CD14-positive monocyte (primary cell): ENCODE data around the gene SCUBE3. TPM values are rescaled to one million over a fixed set of nuclear protein-coding genes. Genes with fewer than 3 reads are reported as not detected.

Experiments
- DNase-seq, 3 donors: peaks; one replicate each; pipeline ENCODE4 v3.0.0-alpha.2; 2011 to 2022
- H2AFZ ChIP-seq: 2 replicates; pipeline ENCODE4 v1.6.0; 2012; ENCODE audit warnings: mild to moderate bottlenecking, low read depth, low read length, inconsistent platforms; ENCODE audit not compliant: insufficient read depth, poor library complexity, severe bottlenecking
- H3K27ac ChIP-seq, 2 donors: 1 replicate in 1 of 2; 2 replicates in 1 of 2; pipeline ENCODE4 v1.5.1; 2012 to 2013; ENCODE audit warnings: low read length in 2 of 2, control low read depth in 1 of 2, inconsistent platforms in 1 of 2, low read depth in 1 of 2, mild to moderate bottlenecking in 1 of 2
- H3K27me3 ChIP-seq, 2 donors: one replicate each; pipeline versions ENCODE4 v1.6.0 to v1.6.1; 2011 to 2013; ENCODE audit warnings: low read length in 2 of 2; ENCODE audit not compliant: control insufficient read depth in 2 of 2, insufficient read depth in 2 of 2
- H3K36me3 ChIP-seq, 2 donors: replicated peaks in 1 of 2; 1 replicate in 1 of 2; 2 replicates in 1 of 2; pipeline versions ENCODE4 v1.5.1 to v1.6.1; 2012 to 2013; ENCODE audit warnings: low read length in 2 of 2, control low read depth in 1 of 2, inconsistent platforms in 1 of 2, mild to moderate bottlenecking in 1 of 2; ENCODE audit not compliant: insufficient read depth in 2 of 2, control insufficient read depth in 1 of 2
- H3K4me1 ChIP-seq, 2 donors: 1 replicate in 1 of 2; 2 replicates in 1 of 2; pipeline versions ENCODE4 v1.5.1 to v1.6.1; 2012 to 2013; ENCODE audit warnings: low read length in 2 of 2, control low read depth in 1 of 2, inconsistent platforms in 1 of 2, mild to moderate bottlenecking in 1 of 2, moderate library complexity in 1 of 2; ENCODE audit not compliant: insufficient read depth in 2 of 2, control insufficient read depth in 1 of 2
- H3K4me2 ChIP-seq: replicated peaks from 2 replicates; pipeline ENCODE3; 2012; ENCODE audit warnings: low read length, moderate library complexity, mild to moderate bottlenecking; ENCODE audit not compliant: poor library complexity, severe bottlenecking; ENCODE audit errors: extremely low read depth
- H3K4me3 ChIP-seq, 3 experiments: fragments of 200-600 bp in 1 of 3; sonication (generic) in 1 of 3; replicated peaks in 1 of 3; 1 replicate in 2 of 3; 2 replicates in 1 of 3; pipeline ENCODE4 v1.5.1; 2011 to 2013; ENCODE audit warnings: low read length in 3 of 3, mild to moderate bottlenecking in 3 of 3, control low read depth in 2 of 3, low read depth in 2 of 3, inconsistent platforms in 1 of 3, moderate library complexity in 1 of 3
- H3K79me2 ChIP-seq: 2 replicates; pipeline ENCODE4 v1.6.0; 2012; ENCODE audit warnings: mild to moderate bottlenecking, control low read depth, inconsistent platforms, low read length, moderate library complexity; ENCODE audit not compliant: insufficient read depth
- H3K9ac ChIP-seq: 2 replicates; pipeline ENCODE4 v1.6.0; 2017; ENCODE audit warnings: low read length, mild to moderate bottlenecking; ENCODE audit not compliant: insufficient read depth, poor library complexity, severe bottlenecking
- H3K9me3 ChIP-seq, 2 donors: replicated peaks in 1 of 2; 1 replicate in 1 of 2; 2 replicates in 1 of 2; pipeline versions ENCODE4 v1.5.1 to v1.6.1; 2012 to 2013; ENCODE audit warnings: low read length in 2 of 2, control low read depth in 1 of 2; ENCODE audit not compliant: control insufficient read depth in 1 of 2, insufficient read depth in 1 of 2
- H4K20me1 ChIP-seq: 2 replicates; pipeline ENCODE4 v1.6.0; 2012; ENCODE audit warnings: mild to moderate bottlenecking, low read length, control low read depth, moderate library complexity; ENCODE audit not compliant: insufficient read depth
- H3K27ac Mint-ChIP-seq, 7 donors: one replicate each; pipeline ENCODE4 v1.8.0; 2020; ENCODE audit warnings: mild to moderate bottlenecking in 7 of 7, mixed read lengths in 7 of 7, moderate library complexity in 6 of 7, inconsistent platforms in 2 of 7
- H3K27me3 Mint-ChIP-seq, 3 donors: one replicate each; pipeline ENCODE4 v1.8.0; 2021 to 2022; ENCODE audit warnings: low read depth in 3 of 3, mild to moderate bottlenecking in 3 of 3, mixed read lengths in 3 of 3, moderate library complexity in 3 of 3, inconsistent platforms in 1 of 3
- H3K36me3 Mint-ChIP-seq, 2 donors: one replicate each; pipeline ENCODE4 v1.8.0; 2020; ENCODE audit warnings: mixed read lengths in 2 of 2, inconsistent platforms in 1 of 2, mild to moderate bottlenecking in 1 of 2
- H3K4me1 Mint-ChIP-seq: one replicate; pipeline ENCODE4 v1.8.0; 2020; ENCODE audit warnings: mild to moderate bottlenecking, mixed read lengths
- H3K4me3 Mint-ChIP-seq, 2 donors: one replicate each; pipeline ENCODE4 v1.8.0; 2020; ENCODE audit warnings: mild to moderate bottlenecking in 2 of 2, mixed read lengths in 2 of 2, moderate library complexity in 1 of 2
- H3K9me3 Mint-ChIP-seq, 7 donors: one replicate each; pipeline ENCODE4 v1.8.0; 2020 to 2022; ENCODE audit warnings: mixed read lengths in 7 of 7, mild to moderate bottlenecking in 6 of 7, moderate library complexity in 6 of 7, inconsistent platforms in 2 of 7
- WGBS: methylation state at CpG from one replicate; pipeline ENCODE4 v1.1.5; 2013; ENCODE audit warnings: missing lambda C conversion rate; ENCODE audit not compliant: insufficient coverage; 5-methylcytosine and 5-hydroxymethylcytosine counted together
- intact Hi-C, 2 donors: fragments of 100-400 bp; cut with micrococcal nuclease; formaldehyde crosslinking; loops; one replicate each; pipeline versions ENCODE4 v1.15.0 to v1.15.1; 2023
- polyA plus RNA-seq, 3 donors: library from polyadenylated mRNA; depleted of rRNA in 1 of 3; unstranded in 2 of 3; stranded (reverse) in 1 of 3; fragments of 300-500 nt in 2 of 3; fragments of >200 nt in 1 of 3; fragmentation: Illumina TruSeq in 2 of 3; gene quantifications; 1 replicate in 2 of 3; 2 replicates in 1 of 3; pipeline ENCODE4 v1.2.3, GENCODE V29; 2012 to 2021
- TF ChIP-seq, protein P1 (sequence below): fragments of 200-600 bp; IDR thresholded peaks from one replicate; pipeline ENCODE4 v1.8.0; 2022; ENCODE audit warnings: antibody characterized with exemption, mild to moderate bottlenecking

The SCUBE3 gene
- polyA plus RNA-seq, 3 donors = not detected

DNA sequence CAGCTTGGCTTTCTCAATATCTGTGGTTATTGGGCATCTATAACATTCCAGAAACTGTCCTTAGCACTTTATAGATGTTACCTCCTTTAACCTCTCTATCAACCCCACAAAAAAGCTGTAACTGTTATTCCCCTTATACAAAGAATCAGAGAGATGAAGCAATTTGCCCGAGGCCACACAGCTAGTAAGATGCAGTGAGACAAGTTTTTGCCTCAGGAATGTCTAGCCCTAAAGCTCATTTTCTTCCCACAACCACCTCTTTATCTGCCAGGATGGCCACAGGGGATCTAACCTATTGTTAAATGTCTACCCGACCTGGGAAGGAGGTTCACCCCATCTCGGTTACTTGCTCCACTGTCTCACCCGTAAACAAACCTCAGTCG, 40.7 kb upstream of the SCUBE3 start:
- Histone ChIP-seq H3K9me3 (peaks cover 0 to 5% of the 10 kb centered on the region in 2 donors), H2AFZ (no peak overlapping the region), H3K27ac (no peak overlapping the region), H4K20me1 (no peaks in the 10 kb centered on the region), H3K36me3 (no peaks in the 10 kb centered on the region), H3K4me1 (no peaks in the 10 kb centered on the region), H3K79me2 (no peaks in the 10 kb centered on the region), H3K27me3 (no peaks in the 10 kb centered on the region), H3K4me2 (no peak overlapping the region), H3K9ac (no peak overlapping the region), H3K4me3 (no peak overlapping the region)
- TF ChIP-seq, protein P1, sequence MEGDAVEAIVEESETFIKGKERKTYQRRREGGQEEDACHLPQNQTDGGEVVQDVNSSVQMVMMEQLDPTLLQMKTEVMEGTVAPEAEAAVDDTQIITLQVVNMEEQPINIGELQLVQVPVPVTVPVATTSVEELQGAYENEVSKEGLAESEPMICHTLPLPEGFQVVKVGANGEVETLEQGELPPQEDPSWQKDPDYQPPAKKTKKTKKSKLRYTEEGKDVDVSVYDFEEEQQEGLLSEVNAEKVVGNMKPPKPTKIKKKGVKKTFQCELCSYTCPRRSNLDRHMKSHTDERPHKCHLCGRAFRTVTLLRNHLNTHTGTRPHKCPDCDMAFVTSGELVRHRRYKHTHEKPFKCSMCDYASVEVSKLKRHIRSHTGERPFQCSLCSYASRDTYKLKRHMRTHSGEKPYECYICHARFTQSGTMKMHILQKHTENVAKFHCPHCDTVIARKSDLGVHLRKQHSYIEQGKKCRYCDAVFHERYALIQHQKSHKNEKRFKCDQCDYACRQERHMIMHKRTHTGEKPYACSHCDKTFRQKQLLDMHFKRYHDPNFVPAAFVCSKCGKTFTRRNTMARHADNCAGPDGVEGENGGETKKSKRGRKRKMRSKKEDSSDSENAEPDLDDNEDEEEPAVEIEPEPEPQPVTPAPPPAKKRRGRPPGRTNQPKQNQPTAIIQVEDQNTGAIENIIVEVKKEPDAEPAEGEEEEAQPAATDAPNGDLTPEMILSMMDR = no peak
- H3K4me3 Mint-ChIP-seq = no peak overlapping the region
- no peaks in the 10 kb centered on the region for H3K4me1 Mint-ChIP-seq
- 93% methylated on average over 4 of the region's 5 CpGs for WGBS
- peaks cover 7 to 9% (median 9%) of the 10 kb centered on the region in 3 donors for H3K27me3 Mint-ChIP-seq
- H3K27ac Mint-ChIP-seq = no peak overlapping the region
- H3K9me3 Mint-ChIP-seq = peaks cover 0 to 12% (median 6%) of the 10 kb centered on the region in 7 donors
- DNase-seq = no peak
- H3K36me3 Mint-ChIP-seq = no peaks in the 10 kb centered on the region
- intact Hi-C loops = no loop called here

DNA sequence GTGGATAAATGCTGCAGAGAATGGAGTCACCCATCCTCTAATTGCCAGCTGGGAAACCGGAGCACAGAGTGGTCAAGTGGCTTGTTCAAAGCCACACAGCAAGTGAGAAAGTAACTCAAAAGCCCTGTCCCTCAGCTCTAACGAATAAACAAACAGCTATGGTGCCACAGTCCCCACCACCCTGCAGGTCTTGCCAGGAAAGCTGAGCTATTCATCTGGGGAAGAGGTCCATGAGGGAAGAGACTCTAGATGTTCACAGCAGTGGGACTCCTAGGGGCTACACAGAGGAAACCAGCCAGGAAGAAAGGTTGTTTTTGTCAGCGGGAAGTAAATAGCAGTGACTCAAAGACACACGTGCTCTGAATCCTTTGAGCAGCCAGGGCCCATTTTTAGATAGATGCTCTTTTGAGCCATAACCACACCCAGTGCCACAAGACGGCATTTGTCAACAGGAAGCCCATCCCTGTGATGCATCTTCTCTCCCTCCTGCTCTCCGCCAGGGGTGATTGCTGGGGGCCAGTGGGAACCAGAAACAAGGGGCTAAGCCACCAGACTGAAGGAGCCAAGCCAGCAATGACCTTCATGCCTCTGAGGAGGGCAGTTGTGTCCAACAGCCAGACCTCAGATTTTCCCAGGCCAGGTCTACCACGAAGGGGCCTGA, 40.2 kb upstream of the SCUBE3 start:
- Histone ChIP-seq H3K9me3 (peaks cover 0 to 5% of the 10 kb centered on the region in 2 donors), H4K20me1 (no peaks in the 10 kb centered on the region), H3K4me1 (no peaks in the 10 kb centered on the region), H3K4me2 (no peak overlapping the region), H3K9ac (no peak overlapping the region), H3K36me3 (no peaks in the 10 kb centered on the region), H3K27me3 (no peaks in the 10 kb centered on the region), H3K4me3 (no peak overlapping the region), H3K27ac (no peak overlapping the region), H2AFZ (no peak overlapping the region), H3K79me2 (no peaks in the 10 kb centered on the region)
- Mint-ChIP-seq H3K9me3 (peaks cover 0 to 12% (median 6%) of the 10 kb centered on the region in 7 donors), H3K4me3 (no peak overlapping the region), H3K27ac (no peak overlapping the region), H3K36me3 (no peaks in the 10 kb centered on the region), H3K27me3 (peaks cover 7 to 9% (median 8%) of the 10 kb centered on the region in 3 donors), H3K4me1 (no peaks in the 10 kb centered on the region)
- intact Hi-C loops = no loop called here
- 63% methylated on average over 6 of the region's 7 CpGs for WGBS
- DNase-seq = no peak
- TF ChIP-seq, protein P1 = no peak
